Spinal cord (tissue), 10 donors: ENCODE measurements around the gene SIX6. TPM values are rescaled to one million over a fixed set of nuclear protein-coding genes. Genes with fewer than 3 reads are reported as not detected.

Source experiments
- DNase-seq, 6 donors: peaks; one replicate each; pipeline versions ENCODE4 v3.0.0 to v3.0.0-alpha.2; 2013 to 2015; ENCODE audit warnings: low spot score in 6 of 6, low read depth in 4 of 6
- H3K27ac ChIP-seq: one replicate; pipeline ENCODE4 v1.5.1; 2013; ENCODE audit warnings: low read depth, low read length, control low read depth
- H3K27me3 ChIP-seq: one replicate; pipeline ENCODE4 v1.6.1; 2013; ENCODE audit warnings: low read length; ENCODE audit not compliant: control insufficient read depth, insufficient read depth
- H3K36me3 ChIP-seq: one replicate; pipeline ENCODE4 v1.6.1; 2013; ENCODE audit warnings: low read length; ENCODE audit not compliant: control insufficient read depth, insufficient read depth
- H3K4me1 ChIP-seq: one replicate; pipeline ENCODE4 v1.6.1; 2013; ENCODE audit warnings: low read length; ENCODE audit not compliant: control insufficient read depth, insufficient read depth
- H3K4me3 ChIP-seq: one replicate; pipeline ENCODE4 v1.5.1; 2013; ENCODE audit warnings: low read depth, low read length, control low read depth
- H3K9me3 ChIP-seq: one replicate; pipeline ENCODE4 v1.6.1; 2013; ENCODE audit warnings: low read length; ENCODE audit not compliant: control insufficient read depth, insufficient read depth
- WGBS: methylation state at CpG from one replicate; pipeline ENCODE4 v1.1.5; 2013; ENCODE audit warnings: missing lambda C conversion rate; ENCODE audit not compliant: insufficient coverage; 5-methylcytosine and 5-hydroxymethylcytosine counted together
- polyA plus RNA-seq, 2 donors: library from polyadenylated mRNA; unstranded; fragments of 120-200 nt; gene quantifications; one replicate each; pipeline ENCODE4 v1.2.1, GENCODE V29; 2013; ENCODE audit not compliant: insufficient read length in 2 of 2
- small RNA-seq: library from RNA; depleted of rRNA; stranded (forward); fragments of <200 nt; gene quantifications from one replicate; pipeline ENCODE3, GENCODE V24; 2014; ENCODE audit warnings: low replicate concordance
- total RNA-seq, 2 donors: library from RNA; depleted of rRNA in 1 of 2; stranded (reverse); fragments of 120-200 nt in 1 of 2; fragments of >200 nt in 1 of 2; gene quantifications; one replicate each; pipeline versions ENCODE4 v1.2.3 to v1.2.4, GENCODE V29; 2013 to 2014
- donor health status: healthy.

Gene SIX6
- total and polyA plus RNA-seq, 4 donors, result 0.11 TPM; not detected in 3

DNA sequence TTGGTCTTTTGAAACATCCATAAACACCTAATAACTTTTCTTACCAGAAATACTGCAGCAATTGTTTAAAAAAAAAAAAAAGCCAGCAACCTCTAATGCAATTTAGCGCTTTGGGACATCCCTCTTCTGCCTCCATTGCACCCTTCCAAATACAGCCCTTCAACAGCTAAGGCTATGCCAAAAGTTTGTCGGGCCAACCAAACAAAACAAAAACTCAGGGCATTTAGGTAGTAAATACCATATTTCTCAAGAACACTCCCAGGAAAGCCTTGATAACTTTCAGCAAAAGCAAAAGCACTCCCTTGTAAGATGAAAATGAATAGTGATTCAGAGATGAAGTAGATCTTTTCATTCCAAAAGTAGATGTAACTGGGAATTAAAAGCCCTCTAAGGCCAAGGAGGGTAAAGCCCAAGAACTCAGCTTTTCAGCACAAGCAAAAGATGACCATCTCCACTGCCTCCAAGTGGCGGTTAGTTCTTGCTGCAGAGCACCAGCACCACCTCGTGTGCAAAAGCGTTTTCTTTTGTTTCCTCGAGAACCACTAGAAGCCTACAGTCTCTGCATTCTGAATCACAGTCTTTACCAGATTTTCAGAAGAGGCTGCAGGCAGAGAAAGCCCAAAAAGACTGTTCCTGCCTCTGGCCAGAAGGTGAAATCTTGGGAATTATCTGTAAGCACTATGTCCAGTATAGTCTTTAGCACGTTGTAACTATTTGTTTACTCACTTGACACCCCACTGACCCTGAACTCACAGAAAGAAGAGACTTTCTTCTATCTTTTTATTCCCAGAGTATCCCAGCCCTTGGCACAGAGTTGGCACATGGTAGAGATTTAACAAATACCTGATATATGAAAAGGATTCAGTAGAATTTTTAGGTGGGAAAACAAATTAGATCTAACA lies 53.1 kb downstream of the SIX6 start:
- WGBS, result 27% methylated on average over 6 of the region's 7 CpGs
- DNase-seq, result peak; percentile 26 to 92 (median 45)
- Histone ChIP-seq H3K4me1 (no peaks in the 10 kb centered on the region), H3K4me3 (no peak overlapping the region), H3K36me3 (no peaks in the 10 kb centered on the region), H3K27me3 (no peaks in the 10 kb centered on the region), H3K9me3 (no peaks in the 10 kb centered on the region), H3K27ac (no peak overlapping the region)

Small RNA genes lying within 50 kb of the gene (small RNA-seq; reads per million reads assigned to genes)
- not detected for gene AL049874.4

Other genes starting within 250 kb of the SIX6 start
- gene C14orf39, start 23.1 kb upstream of the SIX6 start, total RNA-seq, result under 1 TPM; 0.55 to 0.99 TPM
- gene C14orf39, start 23.1 kb upstream of the SIX6 start, polyA plus RNA-seq, result under 1 TPM; 0.27 to 0.50 TPM
- gene SIX1, start 140.3 kb downstream of the SIX6 start, total RNA-seq, result 10 to 100 TPM; 24.1 to 44.8 TPM
- gene SIX1, start 140.3 kb downstream of the SIX6 start, polyA plus RNA-seq, result 10 to 100 TPM in 1 of 2 donors, under 1 TPM in 1; 0.17 to 15.8 TPM
- gene SIX4, start 215.2 kb downstream of the SIX6 start, total RNA-seq, result 10 to 100 TPM in 1 of 2 donors, 1 to 10 TPM in 1; 8.1 to 10.9 TPM
- 1 to 10 TPM; 1.6 to 2.6 TPM for gene SIX4, start 215.2 kb downstream of the SIX6 start, polyA plus RNA-seq
- gene MNAT1, start 225.6 kb downstream of the SIX6 start, total RNA-seq, result 10 to 100 TPM; 76.4 to 80.6 TPM
- gene MNAT1, start 225.6 kb downstream of the SIX6 start, polyA plus RNA-seq, result 10 to 100 TPM; 27.3 to 29.3 TPM